Fibroblast of villous mesenchyme (primary cell): ENCODE data around the gene PDLIM1. TPM values are rescaled to one million over a fixed set of nuclear protein-coding genes. Genes with fewer than 3 reads are reported as not detected.

Experiments used
- DNase-seq: peaks from one replicate; pipeline ENCODE4 v3.0.0-alpha.2; 2010; ENCODE audit warnings: low read depth
- H3K4me3 ChIP-seq: 2 replicates; pipeline ENCODE4 v1.5.1; 2011; ENCODE audit warnings: low read depth, mild to moderate bottlenecking, low read length
- CTCF ChIP-seq: IDR thresholded peaks from 2 replicates; pipeline ENCODE4 v1.5.1; 2012; ENCODE audit warnings: low read depth, mild to moderate bottlenecking, low read length; ENCODE audit not compliant: insufficient read depth
- total RNA-seq: library from RNA; depleted of rRNA; stranded (reverse); fragments of >200 nt; gene quantifications from 2 replicates; pipeline ENCODE4 v1.2.3, GENCODE V29; 2012

The PDLIM1 gene
- total RNA-seq, 1 donor = 75.6 TPM

GRCh38 chr10:95289921-95290421, 832 bp downstream of the PDLIM1 start:
- H3K4me3 ChIP-seq = peak overlapping the region; percentile 97
- TF ChIP-seq CTCF = peak; percentile 0
- no peak for DNase-seq

GRCh38 chr10:95289003-95289920, 1.5 kb downstream of the PDLIM1 start:
- peak overlapping the region; percentile 97 for H3K4me3 ChIP-seq
- DNase-seq = peak; percentile 48
- peak; percentile 47 for TF ChIP-seq CTCF

- peak overlapping the region; percentile 97 for H3K4me3 ChIP-seq
- no peak for TF ChIP-seq CTCF
- DNase-seq = no peak
Observed at GRCh38 chr10:95288303-95288702, 2.5 kb downstream of the PDLIM1 start.

- peak; percentile 44 for DNase-seq
- H3K4me3 ChIP-seq = peak overlapping the region; percentile 97
- TF ChIP-seq CTCF = no peak
Observed at GRCh38 chr10:95287281-95287680, 3.5 kb downstream of the PDLIM1 start.

- H3K4me3 ChIP-seq = peak overlapping the region; percentile 16
- TF ChIP-seq CTCF = no peak
- no peak for DNase-seq
Observed at GRCh38 chr10:95286707-95287106, 4.1 kb downstream of the PDLIM1 start.

- DNase-seq = no peak
- H3K4me3 ChIP-seq = no peak overlapping the region
- no peak for TF ChIP-seq CTCF
Observed at GRCh38 chr10:95285556-95285955, 5.2 kb downstream of the PDLIM1 start.
